Left kidney (tissue), 2 donors: Measurements from ENCODE around the gene NDUFAF8. TPM values are rescaled to one million over a fixed set of nuclear protein-coding genes. Genes with fewer than 3 reads are reported as not detected.

Experiments used
- DNase-seq: peaks from one replicate; pipeline ENCODE4 v3.0.0-alpha.2; 2013
- polyA plus RNA-seq: library from polyadenylated mRNA; unstranded; fragments of 120-200 nt; gene quantifications from one replicate; pipeline ENCODE4 v1.2.1, GENCODE V29; 2013; ENCODE audit not compliant: insufficient read length

Gene NDUFAF8
- polyA plus RNA-seq, 1 donor = 39.9 TPM

DNA sequence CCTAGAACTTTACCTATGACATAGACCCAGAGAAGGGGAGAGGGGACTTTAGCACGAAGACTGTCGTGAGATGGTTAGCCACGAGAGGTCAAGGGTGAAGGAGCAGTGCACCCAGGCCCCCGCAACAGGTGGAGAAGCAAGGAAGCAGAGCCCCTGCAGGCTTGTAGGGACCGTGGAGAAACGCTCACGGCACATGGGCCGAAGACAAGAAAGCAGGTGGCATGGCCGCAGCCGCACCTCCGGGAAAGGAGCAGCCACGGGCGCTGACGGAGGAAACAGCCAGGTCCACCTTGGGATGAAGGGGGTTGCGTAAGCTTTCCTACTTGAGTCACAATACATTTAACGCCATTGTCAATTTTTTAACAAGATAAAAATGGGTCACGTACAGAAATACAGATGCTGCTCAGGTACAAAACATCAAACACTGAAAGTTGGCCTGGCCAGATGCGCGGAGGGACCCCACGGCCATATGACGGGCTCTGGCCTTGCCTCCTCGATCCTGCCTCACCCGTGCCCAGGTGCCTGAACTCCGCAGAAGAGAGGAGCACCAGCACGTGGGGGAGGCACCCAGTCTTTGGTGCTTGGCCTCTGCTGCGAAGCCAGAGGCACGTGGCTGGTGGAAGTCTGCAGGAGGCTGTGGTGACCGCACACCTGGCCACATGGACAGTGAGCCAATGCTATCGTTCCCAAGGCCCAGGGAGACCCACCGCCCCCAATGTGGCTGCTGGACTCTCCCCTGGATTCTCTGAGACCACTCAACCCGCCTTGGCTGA lies 34.8 kb downstream of the NDUFAF8 start:
- no peak for DNase-seq

DNA sequence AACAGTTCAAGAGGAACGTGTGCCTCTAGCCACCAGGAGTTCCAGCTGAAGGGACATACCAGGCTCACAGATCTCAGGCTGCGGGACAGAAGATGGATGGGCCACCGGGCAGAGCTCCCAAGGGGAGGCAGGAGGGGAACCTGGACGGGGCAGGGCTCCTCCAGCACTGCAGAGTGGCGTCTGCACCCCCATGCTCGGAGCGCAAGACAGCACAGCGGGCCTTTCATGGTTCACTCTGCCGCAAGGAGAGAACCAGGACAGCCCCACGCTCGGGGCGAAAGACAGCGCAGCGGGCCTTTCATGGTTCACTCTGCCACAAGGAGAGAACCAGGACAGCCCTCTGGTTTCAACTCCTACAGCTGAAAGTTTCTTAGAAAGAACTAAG lies 35.3 kb downstream of the NDUFAF8 start:
- DNase-seq = no peak

- no peak for DNase-seq
These were observed 37.7 kb downstream of the NDUFAF8 start for GRCh38 chr17:81276781-81277180.

GRCh38 chr17:81277421-81277820 lies 38.3 kb downstream of the NDUFAF8 start:
- DNase-seq = no peak

DNA sequence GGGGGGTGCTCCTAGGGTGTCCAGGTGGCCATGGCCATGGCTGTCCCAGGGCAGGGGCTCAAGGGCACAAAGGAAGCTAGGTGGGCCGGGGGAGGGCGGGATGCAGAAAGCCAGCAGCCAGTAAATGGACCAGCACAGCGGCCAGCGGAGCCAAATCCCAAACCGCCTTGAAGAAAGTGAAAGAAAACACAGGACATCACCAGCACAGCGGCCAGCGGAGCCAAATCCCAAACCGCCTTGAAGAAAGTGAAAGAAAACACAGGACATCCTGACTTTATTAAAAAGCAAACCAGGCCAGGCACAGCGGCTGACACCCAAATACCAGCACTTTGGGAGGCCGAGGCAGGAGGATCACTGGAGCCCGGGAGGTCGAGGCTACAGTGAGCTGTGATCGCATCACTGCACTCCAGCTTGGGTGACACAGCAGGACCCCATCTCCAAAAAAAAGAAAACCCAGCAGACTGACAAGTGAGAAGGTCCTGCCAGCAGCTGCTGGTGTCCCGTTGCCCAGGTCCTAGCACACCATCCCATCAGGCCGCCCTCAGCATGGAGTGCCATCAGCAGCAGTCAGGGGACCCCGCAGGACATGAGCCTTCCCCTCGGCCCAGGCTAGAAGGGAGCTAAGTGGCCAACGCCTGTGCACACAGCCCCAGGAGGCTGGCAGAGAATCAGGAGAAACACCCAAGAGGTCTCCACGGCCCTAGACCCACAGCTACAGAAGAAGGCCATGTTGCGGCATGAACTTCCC lies 39.0 kb downstream of the NDUFAF8 start:
- DNase-seq = no peak

DNA sequence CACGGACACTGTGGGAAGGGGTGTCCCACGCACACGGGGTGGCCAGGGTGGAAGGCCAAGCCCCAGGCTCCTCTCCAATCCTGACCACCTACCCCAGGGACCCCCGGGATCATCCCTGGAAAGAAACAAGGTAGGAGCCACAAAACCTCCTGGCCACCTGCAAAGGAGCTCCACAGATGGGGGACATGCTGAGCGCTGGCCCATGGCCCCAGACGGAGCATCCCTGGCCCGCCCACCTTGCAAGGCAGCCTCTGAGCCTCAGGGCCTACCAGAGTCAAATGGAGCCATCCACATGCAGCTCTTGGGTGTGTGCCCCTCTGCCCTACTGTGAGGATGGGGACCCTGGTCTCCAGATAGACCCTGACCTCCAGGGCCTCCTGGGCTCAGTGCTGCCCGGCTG lies 39.7 kb downstream of the NDUFAF8 start:
- no peak for DNase-seq

DNA sequence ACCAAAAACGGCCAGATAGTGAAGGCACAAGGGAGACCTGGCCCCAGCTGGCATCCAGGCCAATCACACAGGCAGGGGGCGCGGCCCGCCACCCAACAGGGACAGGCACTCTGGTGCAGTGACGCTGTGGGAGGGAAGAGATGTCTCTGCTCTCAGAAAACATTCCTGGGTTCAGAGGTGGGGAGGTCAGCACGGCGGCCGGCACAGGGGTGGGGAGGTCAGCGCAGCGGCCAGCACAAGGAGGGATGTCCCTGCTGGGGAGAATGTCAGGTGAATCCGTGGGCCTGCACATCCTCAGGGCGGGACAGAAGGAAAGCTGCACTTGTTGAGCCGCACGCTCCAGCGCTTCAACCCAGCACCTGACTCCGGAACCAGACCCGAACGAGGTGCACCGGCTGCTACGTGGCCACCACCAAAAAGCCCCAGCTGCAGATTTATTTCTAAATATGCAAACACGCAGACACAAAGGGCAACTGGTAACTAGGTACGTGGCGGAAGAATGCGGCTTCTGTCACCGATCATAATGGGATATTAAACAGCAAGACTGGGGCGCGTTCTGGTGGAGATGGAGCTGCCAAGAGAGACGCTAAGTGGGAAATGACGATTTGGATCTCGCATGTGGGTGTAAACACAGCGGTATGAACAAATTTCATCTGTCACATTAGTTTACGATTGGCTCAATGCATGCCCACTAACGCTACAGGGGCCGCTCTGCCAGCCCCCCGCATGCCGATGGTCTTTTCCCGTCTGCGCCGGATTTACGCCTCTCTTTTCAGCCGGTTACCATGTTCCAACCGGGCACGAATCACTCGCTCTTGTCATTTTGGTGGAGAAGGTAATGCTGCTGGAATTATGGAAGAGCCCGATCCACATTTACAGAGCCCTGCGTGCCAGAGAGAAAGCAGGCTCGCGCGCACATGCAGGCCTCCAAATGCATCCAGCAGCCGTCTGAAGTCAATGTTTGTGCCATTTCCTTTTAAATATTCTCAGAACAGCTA lies 40.5 kb downstream of the NDUFAF8 start:
- DNase-seq = no peak

DNA sequence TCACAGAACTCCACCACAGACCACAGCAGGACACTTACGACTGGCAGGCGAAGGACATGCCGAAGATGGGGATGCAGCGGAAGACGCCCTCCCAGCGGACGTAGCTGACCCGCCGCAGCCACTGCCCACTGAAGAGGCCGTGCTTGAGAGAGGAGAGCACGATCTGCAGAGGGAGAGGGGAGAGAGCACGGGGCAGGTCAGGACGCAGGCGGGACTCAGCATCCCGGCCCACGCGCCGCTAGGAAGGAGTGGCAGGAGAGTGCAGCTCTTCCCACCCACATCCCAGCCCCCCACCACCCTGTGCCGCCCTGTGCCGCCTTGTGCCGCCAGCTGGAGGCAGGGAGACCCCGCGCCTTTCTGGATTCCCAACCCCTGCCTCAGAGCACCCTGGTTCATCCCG lies 41.5 kb downstream of the NDUFAF8 start:
- DNase-seq = no peak

GRCh38 chr17:81282141-81282540 lies 43.0 kb downstream of the NDUFAF8 start:
- no peak for DNase-seq

DNA sequence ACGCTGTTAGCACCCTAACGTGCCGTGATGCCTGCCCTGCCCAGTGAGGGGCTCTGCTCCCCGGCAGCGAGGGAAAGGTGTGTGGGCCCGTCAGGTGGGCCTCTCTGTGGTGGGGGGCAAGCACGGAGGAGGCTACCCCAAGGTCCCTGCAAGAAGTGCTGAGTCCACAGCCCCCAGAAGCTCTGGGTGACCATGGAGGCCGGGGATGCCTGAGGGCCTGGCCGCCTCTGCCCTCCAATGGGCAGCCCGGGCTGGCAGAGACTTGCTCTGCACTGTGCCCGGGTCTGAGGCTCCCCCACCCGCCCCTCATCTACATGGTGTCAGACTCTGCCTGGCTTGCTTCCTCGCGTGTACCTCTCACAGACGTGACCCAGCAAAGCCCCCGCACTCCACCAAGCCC lies 43.8 kb downstream of the NDUFAF8 start:
- DNase-seq = no peak

- no peak for DNase-seq
These were observed 46.2 kb downstream of the NDUFAF8 start for GRCh38 chr17:81285179-81285878.

- no peak for DNase-seq
These were observed 46.8 kb downstream of the NDUFAF8 start for GRCh38 chr17:81285894-81286293.

- no peak for DNase-seq
These were observed 47.5 kb downstream of the NDUFAF8 start for GRCh38 chr17:81286491-81287145.

DNA sequence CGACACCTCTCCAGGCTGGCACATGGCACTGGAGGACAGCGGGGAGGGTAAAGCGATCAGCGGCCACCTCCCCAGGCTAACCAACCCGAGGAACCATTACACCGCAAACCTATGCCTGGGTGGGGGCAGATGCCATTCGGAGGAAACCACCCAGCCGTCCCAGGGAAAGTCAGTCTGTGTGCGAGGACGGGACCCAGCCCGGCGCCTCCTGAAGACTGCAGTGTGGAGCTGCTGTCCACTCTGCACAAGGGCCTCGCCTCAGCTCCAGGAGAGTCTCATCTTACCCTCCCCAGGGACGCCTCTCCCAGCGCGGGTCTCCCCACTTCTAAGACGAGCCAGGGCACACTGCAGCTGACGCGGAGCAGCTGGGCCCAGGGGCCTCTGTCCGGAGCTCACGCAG lies 48.0 kb downstream of the NDUFAF8 start:
- no peak for DNase-seq

DNA sequence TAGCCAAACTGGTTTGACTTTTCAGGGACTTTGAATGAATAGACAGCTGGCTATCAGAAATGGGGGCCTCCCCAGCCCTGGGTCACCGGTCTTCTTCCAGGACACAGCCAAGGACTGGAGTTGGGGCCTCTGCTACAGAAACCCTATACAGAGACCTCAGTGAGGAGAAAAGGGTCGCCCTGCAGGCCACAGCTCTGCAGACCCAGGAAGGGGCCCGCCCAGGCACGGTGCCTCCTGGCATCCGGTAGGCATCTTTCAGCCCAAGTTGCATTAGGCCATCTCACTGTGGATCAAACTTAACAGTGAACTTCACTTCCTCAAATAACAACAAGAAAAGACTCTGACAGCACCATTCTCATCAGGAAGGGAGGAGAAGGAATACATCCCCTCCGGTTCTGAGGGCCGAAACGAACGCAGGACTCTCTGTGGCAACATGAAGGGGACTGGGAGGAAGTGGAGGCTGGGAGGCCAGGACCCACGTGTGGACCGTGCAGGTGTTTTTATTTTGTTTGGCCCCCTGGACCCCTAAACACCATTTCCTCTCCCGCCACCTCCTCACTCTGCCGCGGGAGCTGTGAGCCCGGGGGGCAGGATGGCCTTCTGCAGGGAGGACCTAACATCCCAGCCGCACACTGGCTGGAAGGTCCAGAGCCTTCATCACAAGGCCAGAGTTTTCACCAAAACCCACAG lies 48.8 kb downstream of the NDUFAF8 start:
- no peak for DNase-seq

DNA sequence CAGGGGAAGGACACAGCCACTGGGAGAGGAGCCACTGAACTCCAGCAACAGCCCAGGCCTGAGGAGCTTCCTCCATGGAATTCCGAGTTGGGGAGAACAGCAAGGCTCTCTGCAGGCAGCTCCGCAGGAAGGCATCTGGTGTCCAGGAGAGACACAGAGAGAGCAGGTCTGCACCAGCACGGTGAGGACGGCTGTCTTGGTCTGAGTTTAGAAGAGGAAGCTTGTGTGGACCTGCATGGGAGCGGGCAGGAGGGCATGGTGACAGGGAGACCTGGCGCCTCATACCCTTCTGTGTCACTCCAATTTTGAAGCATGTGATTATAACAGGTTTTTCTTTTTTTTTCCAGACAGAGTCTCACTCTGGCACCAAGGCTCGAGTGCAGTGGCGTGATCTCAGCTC lies 49.6 kb downstream of the NDUFAF8 start:
- no peak for DNase-seq

DNA sequence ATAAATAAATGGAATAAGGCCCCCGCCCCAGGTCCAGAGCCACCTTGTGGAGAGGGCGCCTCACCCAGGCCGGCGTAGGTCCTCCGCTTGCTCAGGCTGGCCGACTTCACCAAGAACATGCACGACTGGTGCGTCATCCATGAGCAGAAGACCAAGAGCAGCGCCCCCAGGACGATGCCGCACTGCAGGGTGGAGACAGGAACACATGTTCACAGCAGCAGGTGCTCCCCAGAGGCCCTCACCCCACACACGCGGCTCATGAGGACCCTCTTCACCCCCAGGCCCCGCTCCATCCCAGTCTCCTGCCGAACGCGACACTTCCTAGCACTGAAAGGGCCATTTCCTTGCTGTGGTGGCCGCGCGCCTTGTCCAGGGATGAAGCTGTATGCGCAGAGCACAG lies 50.5 kb downstream of the NDUFAF8 start:
- DNase-seq = no peak

DNA sequence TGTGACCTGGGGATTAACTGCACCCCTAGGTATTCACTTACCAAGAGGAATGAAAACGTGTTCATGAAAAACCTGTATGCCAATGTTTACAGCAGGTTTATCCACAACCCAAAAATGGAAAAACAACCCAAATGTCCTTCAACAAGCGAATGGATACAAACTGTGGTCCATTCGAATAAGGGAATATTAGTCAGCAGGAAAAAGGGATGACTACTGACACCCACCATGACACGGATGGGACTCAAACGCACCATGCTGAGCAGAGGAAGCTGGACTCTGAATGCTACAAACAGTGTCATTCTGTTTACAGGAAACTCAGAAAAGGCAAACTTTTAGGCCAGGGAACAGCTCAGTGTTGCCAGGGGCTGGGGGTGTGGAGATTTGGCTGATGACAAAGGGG lies 51.1 kb downstream of the NDUFAF8 start:
- DNase-seq = no peak
